ENCODE measurements around the gene EDN3.

- TF ChIP-seq CTCF (IDR thresholded peaks at IDR 0.05) = no peak
- TF ChIP-seq POLR2A (IDR thresholded peaks at IDR 0.05) = no peak
- no peak for TF ChIP-seq POLR2AphosphoS5 (IDR thresholded peaks at IDR 0.05)
These were observed 75.1 kb downstream of the EDN3 start for GRCh38 chr20:59375541-59375940.

Data from prostate gland (tissue), 2 donors.